Right cardiac atrium (tissue), 5 donors: ENCODE measurements around the gene CSF1R. TPM values are rescaled to one million over a fixed set of nuclear protein-coding genes. Genes with fewer than 3 reads are reported as not detected.

Source experiments
- ATAC-seq, 2 donors: fragments of 200-7000 bp; cut with Tn5 transposase; one replicate each; pipeline versions ENCODE4 v1.8.0 to v1.9.1; 2020; ENCODE audit warnings: moderate library complexity in 2 of 2, mild to moderate bottlenecking in 1 of 2
- DNase-seq, 3 donors: peaks; one replicate each; pipeline ENCODE4 v3.0.0-alpha.2; 2020
- H3K27ac ChIP-seq: one replicate; pipeline ENCODE4 v1.5.1; 2013; ENCODE audit warnings: mild to moderate bottlenecking, low read length, control low read depth, moderate library complexity
- H3K27me3 ChIP-seq: one replicate; pipeline ENCODE4 v1.6.1; 2013; ENCODE audit not compliant: control insufficient read depth, insufficient read depth
- H3K4me1 ChIP-seq: one replicate; pipeline ENCODE4 v1.6.1; 2013; ENCODE audit warnings: low read length; ENCODE audit not compliant: control insufficient read depth, insufficient read depth
- H3K4me3 ChIP-seq: one replicate; pipeline ENCODE4 v1.5.1; 2013; ENCODE audit warnings: low read length, control low read depth
- H3K9me3 ChIP-seq: one replicate; pipeline ENCODE4 v1.6.1; 2013; ENCODE audit warnings: low read length; ENCODE audit not compliant: control insufficient read depth
- WGBS: extraction: QIAGEN DNeasy Blood & Tissue Kit; methylation state at CpG from one replicate; pipeline ENCODE4 v1.1.7; 2013; 5-methylcytosine and 5-hydroxymethylcytosine counted together
- intact Hi-C, 4 donors: fragments of 100-400 bp; cut with DNase I; formaldehyde crosslinking; loops; one replicate each; pipeline versions ENCODE4 v1.11.0 to v1.14.0; 2022 to 2023
- long read RNA-seq, 4 donors: library from polyadenylated mRNA; unstranded; transcript quantifications; one replicate each; pipeline ENCODE4 v2.0.0, GENCODE V29; 2020 to 2021
- polyA plus RNA-seq: library from polyadenylated mRNA; stranded (reverse); fragments of 200-250 nt; gene quantifications from one replicate; pipeline ENCODE4 v1.2.3, GENCODE V29; 2013
- total RNA-seq, 4 donors: library from RNA; stranded (reverse); fragmentation: NEBNext Ultra II Directional; extraction: Animal tissue kit (Norgen Biotek cat#: 25700); gene quantifications; one replicate each; pipeline ENCODE4 v1.2.1, GENCODE V29; 2021
- donor health status: healthy with polysubstance abuse.
- donor health status: DM: no; HTN: yes; CAD: no.
- donor health status: DM: no; HTN: no; CAD: no.
- donor health status: DM: no; HTN: yes; CAD: no; lungs with severe emphysema.
- donor health status: DM: yes; HTN: yes; CAD: no.

CSF1R gene
- 10 to 100 TPM; 16.5 to 31.6 (median 24.8) TPM for total RNA-seq
- polyA plus RNA-seq: 4.5 TPM
- long read RNA-seq, donor 1, partial matches to known transcripts: 11 of 15 reads
- long read RNA-seq, donor 1, other reads (novel, unspliced or antisense): 4 of 15 reads
- long read RNA-seq, donor 2, partial matches to known transcripts: 17 of 18 reads
- long read RNA-seq, donor 2, other reads (novel, unspliced or antisense): 1 of 18 reads
- long read RNA-seq, donor 3, partial matches to known transcripts: 17 of 20 reads
- long read RNA-seq, donor 3, other reads (novel, unspliced or antisense): 3 of 20 reads
- long read RNA-seq, donor 4, partial matches to known transcripts: 14 of 14 reads
- long read RNA-seq, donor 4, other reads (novel, unspliced or antisense): 0 of 14 reads

- peak in 1 of 3 donors; percentile 41 for DNase-seq
- Histone ChIP-seq H3K27ac (peak within 1 kb of the TSS; percentile 30), H3K4me1 (no peaks in the 10 kb centered on the region), H3K9me3 (no peaks in the 10 kb centered on the region), H3K4me3 (peak within 1 kb of the TSS; percentile 37), H3K27me3 (no peaks in the 10 kb centered on the region)
- WGBS: 81% methylated on average over 9 of the region's 9 CpGs
- intact Hi-C loops: no loop called here
- peak; percentile 36 to 51 for ATAC-seq
Observed at GRCh38 chr5:150085950-150086715, at the start of gene CSF1R. Gene CSF1R, minus strand, starts transcription at chr5:150086554. Its CDS starts 127 bp downstream, at chr5:150086427.

DNA sequence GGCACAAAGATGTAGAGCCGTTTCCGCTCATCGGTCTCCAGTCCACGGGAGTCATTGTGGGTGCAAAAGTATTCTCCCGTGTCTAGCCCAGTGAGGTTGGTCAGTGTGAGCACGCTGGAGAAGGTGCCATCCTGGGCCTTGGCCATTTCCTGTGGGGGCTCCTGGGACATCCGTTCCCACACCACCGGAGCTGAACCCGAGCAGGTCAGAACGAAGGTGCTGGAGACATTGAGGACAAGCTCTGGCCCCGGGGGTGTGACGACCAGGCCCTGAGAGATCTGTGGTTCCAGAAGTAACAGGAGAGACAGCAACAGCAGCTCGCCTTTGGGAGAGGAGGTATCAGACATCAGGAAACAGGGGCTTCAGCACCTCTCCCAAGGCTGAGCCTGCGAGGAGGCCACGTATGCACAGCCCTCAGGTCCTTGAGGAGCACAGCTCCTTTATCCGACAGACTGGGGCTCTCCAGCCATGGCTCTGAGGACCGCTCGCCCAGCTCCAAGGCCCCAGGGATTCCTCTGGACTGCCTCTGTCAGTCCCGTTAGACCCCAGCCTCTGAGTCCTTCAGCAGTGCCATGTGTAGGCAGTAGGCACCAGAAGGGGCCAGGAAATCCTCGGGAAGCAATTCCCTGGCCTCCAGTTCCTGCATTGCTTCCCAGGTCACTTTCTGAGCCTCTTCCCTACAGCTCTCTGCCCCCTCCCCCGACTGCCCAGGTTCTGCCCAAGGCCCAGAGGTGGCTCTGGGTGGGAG is 49.4 kb upstream of the CSF1R start:
- ATAC-seq (no peak), DNase-seq (peak in 1 of 3 donors; percentile 44)
- Histone ChIP-seq H3K27me3 (no peaks in the 10 kb centered on the region), H3K4me1 (peaks cover 25% of the 10 kb centered on the region), H3K4me3 (no peak overlapping the region), H3K9me3 (no peaks in the 10 kb centered on the region), H3K27ac (no peak overlapping the region)
- intact Hi-C loops: no loop called here
- 70% methylated on average over 21 of the region's 21 CpGs for WGBS

DNA sequence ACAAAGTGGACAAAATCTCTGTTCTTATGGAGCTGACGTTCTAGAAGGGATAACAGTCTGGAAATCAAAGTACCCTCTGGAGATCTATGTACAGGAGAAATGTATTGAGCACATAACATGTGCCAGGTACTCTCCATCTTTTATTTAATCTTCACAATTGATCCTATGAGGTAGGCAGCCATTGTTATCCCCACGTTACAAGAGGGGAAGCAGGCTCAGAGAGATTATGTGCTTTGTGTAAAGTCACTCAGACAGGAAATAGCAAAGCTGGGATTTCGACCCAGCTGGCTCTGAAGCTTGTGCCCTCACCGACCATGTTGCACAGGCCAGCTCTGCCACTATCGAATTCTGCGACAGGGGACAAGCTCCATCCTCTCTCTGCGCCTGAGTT is 47.8 kb upstream of the CSF1R start:
- ATAC-seq (no peak), DNase-seq (peak in 1 of 3 donors; percentile 2)
- H3K27ac ChIP-seq: no peak overlapping the region
- 62% methylated on average over 7 of the region's 7 CpGs for WGBS
- intact Hi-C loops: loop anchor here in 1 of 4 donors (5.0 kb wide), 1 partner anchor 83 kb away; no protein-coding TSS in a partner anchor
- no peaks in the 10 kb centered on the region for H3K9me3 ChIP-seq
- peaks cover 21% of the 10 kb centered on the region for H3K4me1 ChIP-seq
- no peak overlapping the region for H3K4me3 ChIP-seq
- H3K27me3 ChIP-seq: no peaks in the 10 kb centered on the region

DNA sequence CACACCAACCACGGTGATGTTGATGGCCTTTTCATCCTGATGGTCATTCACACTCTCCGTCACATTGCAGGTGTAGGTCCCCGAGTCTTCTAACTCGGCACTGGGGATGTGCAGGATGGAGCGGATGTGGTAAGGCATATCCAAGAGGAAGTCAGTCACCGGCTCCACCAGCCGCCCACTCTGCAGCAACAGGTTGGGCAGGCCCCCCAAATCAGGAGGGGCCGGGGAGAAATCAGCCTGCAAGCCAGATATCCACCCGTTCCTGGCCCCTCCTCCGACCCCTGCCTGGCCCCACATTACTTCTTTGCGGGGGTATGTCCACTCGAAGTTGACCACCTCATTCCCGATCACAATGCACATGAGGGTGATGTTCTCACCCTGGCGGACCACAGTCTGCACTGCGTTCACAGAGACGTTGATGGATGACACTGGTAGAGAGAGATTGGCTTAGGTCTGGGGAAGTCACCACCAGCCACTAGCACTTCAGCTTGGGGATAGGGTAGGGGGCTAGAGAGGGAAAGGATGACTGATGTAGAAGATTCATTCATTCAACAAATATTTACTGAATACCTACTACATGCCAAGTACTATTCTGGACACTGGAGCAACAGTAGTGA is 47.3 kb upstream of the CSF1R start:
- 70% methylated on average over 16 of the region's 16 CpGs for WGBS
- ATAC-seq: no peak

DNA sequence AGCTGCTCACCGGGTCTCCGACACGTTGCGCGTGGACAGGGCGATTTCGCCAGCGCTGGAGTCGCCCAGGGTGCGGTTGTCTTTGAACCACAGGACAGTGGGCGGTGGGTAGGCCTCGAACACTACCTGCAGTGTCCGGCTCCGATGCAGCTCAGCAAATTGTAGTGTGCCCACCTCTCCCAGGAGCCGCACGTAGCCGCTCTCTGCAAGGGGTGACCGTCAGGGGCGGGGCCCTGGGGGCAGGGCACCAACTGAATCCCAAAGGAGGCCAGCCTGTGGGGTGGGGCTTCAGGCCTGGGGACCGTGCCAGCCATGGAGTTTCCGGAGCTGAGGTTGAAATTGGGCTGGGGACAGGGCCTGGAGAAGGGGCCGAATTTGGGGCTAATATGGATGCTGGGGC is 46.4 kb upstream of the CSF1R start:
- ATAC-seq: no peak
- WGBS: 83% methylated on average over 22 of the region's 22 CpGs
- H3K4me1 ChIP-seq: peaks cover 8% of the 10 kb centered on the region

More for the DNA sequence above, 47.3 kb upstream of the CSF1R start:
- DNase-seq: peak in 2 of 3 donors; percentile 36 to 39
- Histone ChIP-seq H3K9me3 (no peaks in the 10 kb centered on the region), H3K27me3 (no peaks in the 10 kb centered on the region), H3K27ac (no peak overlapping the region), H3K4me3 (no peak overlapping the region), H3K4me1 (peaks cover 17% of the 10 kb centered on the region)
- intact Hi-C loops: loop anchor here in 1 of 4 donors (5.0 kb wide), 1 partner anchor 84 kb away; no protein-coding TSS in a partner anchor

DNA sequence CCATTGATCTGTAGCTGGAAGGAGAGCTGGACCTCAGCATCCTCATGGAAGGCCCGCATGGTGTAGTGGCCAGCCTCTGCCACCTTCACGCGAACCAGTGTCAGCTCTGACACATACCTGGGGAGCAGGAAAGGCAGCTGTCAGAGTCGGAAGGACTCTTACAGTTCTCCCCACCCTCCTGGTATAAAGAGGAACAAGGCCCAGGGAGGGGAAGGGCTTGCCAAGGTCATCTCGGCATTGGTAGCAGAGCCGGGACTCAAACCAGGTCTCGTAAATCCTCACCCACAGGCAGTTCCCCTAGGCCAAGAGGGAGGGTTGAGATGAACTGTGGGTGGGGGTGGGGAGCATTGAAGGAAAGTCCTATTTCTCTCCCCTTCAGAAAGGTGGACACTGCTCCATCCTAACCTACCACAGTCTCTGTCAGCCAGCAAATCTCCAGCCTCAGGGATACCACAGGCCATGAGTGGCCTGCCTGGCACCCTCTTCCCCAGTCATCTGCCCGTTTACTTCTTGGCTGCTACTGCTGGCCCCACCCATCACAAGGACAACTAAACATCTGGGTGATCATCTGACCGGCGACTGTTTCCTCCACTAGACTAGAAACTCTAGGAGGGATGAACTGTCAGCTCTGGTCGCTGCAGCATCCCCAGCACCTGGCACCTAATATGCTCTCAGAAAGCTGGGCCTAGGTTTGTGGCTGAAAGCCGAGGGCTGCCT is 45.8 kb upstream of the CSF1R start:
- no peak overlapping the region for H3K27ac ChIP-seq
- H3K4me3 ChIP-seq: no peak overlapping the region
- peaks cover 3% of the 10 kb centered on the region for H3K4me1 ChIP-seq
- WGBS: 57% methylated on average over 12 of the region's 12 CpGs
- H3K27me3 ChIP-seq: no peaks in the 10 kb centered on the region
- no peak for ATAC-seq
- DNase-seq: peak in 2 of 3 donors; percentile 52 to 55
- intact Hi-C loops: loop anchor here (2.0 to 5.0 kb wide), 2 partner anchors 85 to 87 kb away; no protein-coding TSS in a partner anchor
- H3K9me3 ChIP-seq: no peaks in the 10 kb centered on the region

More for the DNA sequence above, 46.4 kb upstream of the CSF1R start:
- intact Hi-C loops: loop anchor here in 1 of 4 donors (5.0 kb wide), 1 partner anchor 85 kb away; no protein-coding TSS in a partner anchor
- Histone ChIP-seq H3K27ac (no peak overlapping the region), H3K9me3 (no peaks in the 10 kb centered on the region), H3K27me3 (no peaks in the 10 kb centered on the region), H3K4me3 (no peak overlapping the region)
- DNase-seq: peak in 2 of 3 donors; percentile 65 to 80

DNA sequence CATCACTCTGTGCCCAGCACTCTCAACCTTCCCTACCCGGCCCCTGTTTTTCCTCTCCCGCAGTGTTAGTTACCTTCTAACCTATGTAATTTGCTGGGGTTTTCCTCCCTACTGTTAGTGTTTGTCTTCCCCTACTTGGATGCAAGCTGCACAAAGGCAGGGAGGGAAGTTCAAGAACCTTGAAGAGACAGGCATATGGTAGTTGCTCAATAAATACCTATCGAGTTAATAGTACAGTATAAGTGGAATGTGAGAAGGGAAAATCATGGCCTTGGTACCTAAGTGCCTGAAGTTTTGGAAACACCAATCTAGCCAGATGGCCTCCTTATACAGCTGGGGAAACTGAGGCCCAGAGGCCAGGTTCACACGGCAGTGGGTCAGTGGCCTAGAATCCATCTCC is 45.1 kb upstream of the CSF1R start:
- Histone ChIP-seq H3K4me3 (no peak overlapping the region), H3K27ac (no peak overlapping the region), H3K4me1 (no peaks in the 10 kb centered on the region), H3K27me3 (no peaks in the 10 kb centered on the region), H3K9me3 (no peaks in the 10 kb centered on the region)
- no peak for ATAC-seq
- DNase-seq: no peak
- WGBS: 84% methylated on average over 4 of the region's 4 CpGs
- intact Hi-C loops: loop anchor here (2.0 to 5.0 kb wide), 2 partner anchors 86 to 87 kb away; no protein-coding TSS in a partner anchor

DNA sequence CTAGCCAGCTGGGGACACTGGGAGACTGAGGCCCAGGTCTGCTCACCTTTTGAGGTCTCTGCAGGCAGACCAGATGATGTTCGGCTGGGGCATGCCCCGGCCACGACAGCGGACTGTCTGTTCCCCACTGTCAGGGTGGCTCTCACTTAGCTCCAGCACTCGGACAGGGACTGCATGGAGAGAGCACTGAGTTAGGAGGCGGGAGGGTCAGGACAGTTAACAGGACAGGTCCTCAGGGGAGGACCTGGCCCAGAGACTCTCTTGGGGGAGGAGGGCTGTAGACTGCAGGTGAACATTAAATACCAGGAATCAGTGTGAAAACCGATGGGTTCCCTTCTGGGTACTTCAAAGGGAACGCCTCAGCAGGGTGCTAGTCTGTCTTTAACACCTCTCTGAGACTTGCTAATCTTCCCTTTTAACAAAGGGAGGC is 44.2 kb upstream of the CSF1R start:
- H3K4me3 ChIP-seq: no peak overlapping the region
- no peak overlapping the region for H3K27ac ChIP-seq
- intact Hi-C loops: loop anchor here (2.0 to 5.0 kb wide), 2 partner anchors 87 to 88 kb away; no protein-coding TSS in a partner anchor
- no peaks in the 10 kb centered on the region for H3K4me1 ChIP-seq
- WGBS: 78% methylated on average over 8 of the region's 8 CpGs
- no peaks in the 10 kb centered on the region for H3K27me3 ChIP-seq
- ATAC-seq (peak in 1 of 2 donors; percentile 1), DNase-seq (peak in 2 of 3 donors; percentile 37 to 58)
- no peaks in the 10 kb centered on the region for H3K9me3 ChIP-seq

DNA sequence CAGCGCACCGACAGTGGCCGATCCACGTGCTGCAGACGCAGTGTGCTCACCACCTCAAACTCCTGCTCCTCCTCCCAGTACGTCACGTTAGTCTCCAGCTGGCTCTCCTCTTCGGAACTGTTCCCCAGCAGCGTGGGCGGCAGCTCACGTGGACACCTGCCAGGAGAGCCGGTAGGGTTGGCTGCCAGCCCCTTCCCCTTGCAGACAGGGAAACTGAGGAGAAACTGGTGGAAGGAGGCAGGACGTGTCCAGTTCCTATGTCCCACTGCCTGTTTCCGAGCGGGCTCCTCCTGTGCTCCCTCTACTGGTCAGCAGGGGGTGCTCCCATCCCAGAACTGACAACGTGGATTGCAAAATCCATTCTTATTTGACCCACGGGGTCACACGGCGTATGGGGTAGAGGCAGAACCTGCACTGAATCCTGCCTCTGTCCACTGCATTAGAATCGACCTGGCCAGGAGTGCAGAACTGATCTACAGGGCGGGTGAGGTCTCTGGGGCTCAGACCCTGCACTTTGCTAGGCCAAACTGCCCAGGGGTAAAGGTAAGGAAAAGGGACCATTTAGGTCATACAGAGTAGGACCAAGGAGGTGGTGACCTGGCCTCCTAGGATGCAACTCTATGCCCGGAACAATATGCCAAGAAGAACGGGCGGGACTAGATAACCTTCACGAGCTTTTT is 43.6 kb upstream of the CSF1R start:
- no peak overlapping the region for H3K4me3 ChIP-seq
- no peaks in the 10 kb centered on the region for H3K4me1 ChIP-seq
- intact Hi-C loops: loop anchor here (2.0 to 10.0 kb wide), 3 partner anchors 87 to 225 kb away; partner anchors contain the start of gene TCOF1 (in 1 of the 4)
- H3K27me3 ChIP-seq: no peaks in the 10 kb centered on the region
- peak; percentile 77 to 90 (median 90) for DNase-seq
- no peaks in the 10 kb centered on the region for H3K9me3 ChIP-seq
- 22% methylated on average over 25 of the region's 25 CpGs for WGBS
- H3K27ac ChIP-seq: no peak overlapping the region
- peak; percentile 80 to 85 for ATAC-seq
